Measurements from ENCODE around the gene NT5DC1.

NT5DC1 gene

DNA sequence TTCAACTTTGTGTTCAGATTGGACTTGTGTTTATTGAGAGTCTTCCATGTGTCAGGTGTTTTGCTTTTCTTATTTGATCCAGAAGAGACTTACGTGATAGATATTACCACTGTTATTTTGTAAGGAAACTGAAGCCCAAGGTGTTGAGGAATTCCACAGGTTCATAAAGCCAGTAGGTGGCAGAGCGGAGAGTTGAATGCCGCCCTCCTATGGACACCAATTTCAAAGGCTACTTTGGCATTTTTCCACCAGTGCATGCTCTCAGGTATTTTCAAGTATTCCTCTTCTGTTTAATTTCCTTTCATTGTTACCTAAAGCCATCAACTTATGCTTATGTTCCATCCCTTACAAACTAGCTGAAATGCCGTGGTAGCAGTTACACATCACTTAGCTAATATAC lies 39.3 kb downstream of the NT5DC1 start:
- no peak for TF ChIP-seq EZH2phosphoT487 (IDR thresholded peaks at IDR 0.05; ENCODE audit: borderline replicate concordance)
- TF ChIP-seq, protein P1, sequence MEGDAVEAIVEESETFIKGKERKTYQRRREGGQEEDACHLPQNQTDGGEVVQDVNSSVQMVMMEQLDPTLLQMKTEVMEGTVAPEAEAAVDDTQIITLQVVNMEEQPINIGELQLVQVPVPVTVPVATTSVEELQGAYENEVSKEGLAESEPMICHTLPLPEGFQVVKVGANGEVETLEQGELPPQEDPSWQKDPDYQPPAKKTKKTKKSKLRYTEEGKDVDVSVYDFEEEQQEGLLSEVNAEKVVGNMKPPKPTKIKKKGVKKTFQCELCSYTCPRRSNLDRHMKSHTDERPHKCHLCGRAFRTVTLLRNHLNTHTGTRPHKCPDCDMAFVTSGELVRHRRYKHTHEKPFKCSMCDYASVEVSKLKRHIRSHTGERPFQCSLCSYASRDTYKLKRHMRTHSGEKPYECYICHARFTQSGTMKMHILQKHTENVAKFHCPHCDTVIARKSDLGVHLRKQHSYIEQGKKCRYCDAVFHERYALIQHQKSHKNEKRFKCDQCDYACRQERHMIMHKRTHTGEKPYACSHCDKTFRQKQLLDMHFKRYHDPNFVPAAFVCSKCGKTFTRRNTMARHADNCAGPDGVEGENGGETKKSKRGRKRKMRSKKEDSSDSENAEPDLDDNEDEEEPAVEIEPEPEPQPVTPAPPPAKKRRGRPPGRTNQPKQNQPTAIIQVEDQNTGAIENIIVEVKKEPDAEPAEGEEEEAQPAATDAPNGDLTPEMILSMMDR (conservative IDR thresholded peaks at IDR 0.05; ENCODE audit: low read length) = peak; percentile 46
- H3K27me3 ChIP-seq (ENCODE audit: insufficient read depth, low read length, poor library complexity, severe bottlenecking) = no peaks in the 10 kb centered on the region
- H3K4me3 ChIP-seq (ENCODE audit: low read length, poor library complexity, severe bottlenecking) = no peak overlapping the region
- H4K20me1 ChIP-seq (ENCODE audit: insufficient read depth, low read length, poor library complexity, severe bottlenecking) = no peaks in the 10 kb centered on the region
- H3K9me3 ChIP-seq (ENCODE audit: insufficient read depth, low read depth, low read length) = no peaks in the 10 kb centered on the region
- no peak overlapping the region for H2AFZ ChIP-seq (ENCODE audit: low read length)
- no peaks in the 10 kb centered on the region for H3K36me3 ChIP-seq (ENCODE audit: insufficient read depth, low read length)
- H3F3A ChIP-seq (ENCODE audit: low read depth) = no peaks in the 10 kb centered on the region
- no peak overlapping the region for H3K4me2 ChIP-seq (ENCODE audit: low read depth, low read length, poor library complexity, severe bottlenecking)
- no peak overlapping the region for H3K9ac ChIP-seq (ENCODE audit: low read depth, low read length, poor library complexity, severe bottlenecking)
- no peaks in the 10 kb centered on the region for H3K79me2 ChIP-seq (ENCODE audit: insufficient read depth, low read length)
- H3K9me2 ChIP-seq (replicated peaks; ENCODE audit: low read depth, low read length) = no peaks in the 10 kb centered on the region
- H3K4me1 ChIP-seq (ENCODE audit: insufficient read depth, low read length, poor library complexity, severe bottlenecking) = no peaks in the 10 kb centered on the region

DNA sequence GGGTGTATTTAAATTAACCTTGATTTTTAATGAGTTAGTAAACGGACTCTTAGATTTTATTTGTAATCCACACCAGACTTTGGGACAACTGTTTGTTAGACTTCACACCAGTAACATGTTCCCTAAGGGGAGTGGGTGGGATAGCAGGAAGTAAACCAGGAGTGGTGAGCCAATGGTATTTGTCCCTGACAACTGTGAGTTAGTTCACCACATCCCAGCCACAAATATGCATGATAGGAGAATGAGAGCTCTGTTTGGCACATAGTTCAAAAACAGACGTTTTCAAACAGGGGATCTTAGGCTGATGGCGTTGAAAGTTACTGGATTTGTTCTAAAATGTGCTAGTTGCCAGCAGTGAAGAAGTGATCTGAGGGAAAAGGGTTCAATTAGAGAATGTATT lies 44.0 kb downstream of the NT5DC1 start:
- H2AFZ ChIP-seq (ENCODE audit: low read length) = no peak overlapping the region
- no peak for TF ChIP-seq EZH2phosphoT487 (IDR thresholded peaks at IDR 0.05; ENCODE audit: borderline replicate concordance)
- TF ChIP-seq, protein P1 (conservative IDR thresholded peaks at IDR 0.05; ENCODE audit: low read length) = no peak
- no peaks in the 10 kb centered on the region for H3K9me2 ChIP-seq (replicated peaks; ENCODE audit: low read depth, low read length)
- no peaks in the 10 kb centered on the region for H3K79me2 ChIP-seq (ENCODE audit: insufficient read depth, low read length)
- no peaks in the 10 kb centered on the region for H3K4me1 ChIP-seq (ENCODE audit: insufficient read depth, low read length, poor library complexity, severe bottlenecking)
- no peak overlapping the region for H3K4me3 ChIP-seq (ENCODE audit: low read length, poor library complexity, severe bottlenecking)
- H3K9ac ChIP-seq (ENCODE audit: low read depth, low read length, poor library complexity, severe bottlenecking) = no peak overlapping the region
- no peaks in the 10 kb centered on the region for H4K20me1 ChIP-seq (ENCODE audit: insufficient read depth, low read length, poor library complexity, severe bottlenecking)
- H3K9me3 ChIP-seq (ENCODE audit: insufficient read depth, low read depth, low read length) = no peaks in the 10 kb centered on the region
- H3F3A ChIP-seq (ENCODE audit: low read depth) = no peaks in the 10 kb centered on the region
- H3K4me2 ChIP-seq (ENCODE audit: low read depth, low read length, poor library complexity, severe bottlenecking) = no peak overlapping the region
- H3K36me3 ChIP-seq (ENCODE audit: insufficient read depth, low read length) = no peaks in the 10 kb centered on the region
- no peaks in the 10 kb centered on the region for H3K27me3 ChIP-seq (ENCODE audit: insufficient read depth, low read length, poor library complexity, severe bottlenecking)

DNA sequence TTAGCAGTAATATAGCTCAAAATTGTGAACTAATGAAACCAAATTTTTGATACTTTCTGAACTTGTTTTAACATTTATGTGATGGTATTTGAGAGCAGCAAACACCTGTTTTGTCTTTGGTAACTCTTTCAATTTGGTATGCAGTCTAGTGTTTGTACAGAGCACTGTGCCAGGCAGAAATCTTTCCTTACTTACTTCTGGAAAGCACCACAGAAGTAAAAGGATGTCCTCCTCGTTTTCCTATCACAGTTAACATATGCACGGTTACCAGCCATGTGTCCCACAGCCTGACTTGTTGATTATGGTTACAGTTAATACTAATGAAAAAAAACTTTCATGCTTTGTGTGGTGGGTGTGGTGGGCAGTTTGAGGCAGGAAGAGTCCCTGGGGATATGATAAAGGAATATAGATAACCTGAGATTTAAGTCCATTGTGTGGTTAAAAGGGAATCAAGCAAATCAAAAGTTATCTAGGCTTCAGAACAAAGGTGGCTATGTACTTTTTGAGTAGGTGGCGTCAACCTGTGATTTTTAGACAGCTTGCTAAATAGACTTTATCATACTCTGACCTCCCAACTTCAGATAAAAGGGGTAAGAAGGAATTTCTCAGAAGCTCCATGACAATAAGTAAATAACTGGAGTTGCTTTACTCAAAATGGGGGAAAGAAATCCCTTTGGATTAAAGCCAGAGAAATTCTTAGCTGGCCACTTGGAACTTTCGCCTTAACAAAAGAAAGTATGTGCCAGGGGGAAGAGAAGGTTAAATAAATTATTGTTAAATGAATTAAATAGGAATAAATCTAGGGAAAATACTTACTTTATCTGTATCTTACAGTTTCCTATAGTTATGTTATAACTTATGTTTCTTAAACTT lies 45.4 kb downstream of the NT5DC1 start:
- H3K27me3 ChIP-seq (ENCODE audit: insufficient read depth, low read length, poor library complexity, severe bottlenecking) = no peaks in the 10 kb centered on the region
- no peaks in the 10 kb centered on the region for H3F3A ChIP-seq (ENCODE audit: low read depth)
- no peaks in the 10 kb centered on the region for H4K20me1 ChIP-seq (ENCODE audit: insufficient read depth, low read length, poor library complexity, severe bottlenecking)
- H3K79me2 ChIP-seq (ENCODE audit: insufficient read depth, low read length) = no peaks in the 10 kb centered on the region
- H3K36me3 ChIP-seq (ENCODE audit: insufficient read depth, low read length) = no peaks in the 10 kb centered on the region
- no peaks in the 10 kb centered on the region for H3K9me2 ChIP-seq (replicated peaks; ENCODE audit: low read depth, low read length)
- H3K4me3 ChIP-seq (ENCODE audit: low read length, poor library complexity, severe bottlenecking) = no peak overlapping the region
- H2AFZ ChIP-seq (ENCODE audit: low read length) = no peak overlapping the region
- no peaks in the 10 kb centered on the region for H3K9me3 ChIP-seq (ENCODE audit: insufficient read depth, low read depth, low read length)
- no peak for TF ChIP-seq EZH2phosphoT487 (IDR thresholded peaks at IDR 0.05; ENCODE audit: borderline replicate concordance)
- TF ChIP-seq, protein P1 (conservative IDR thresholded peaks at IDR 0.05; ENCODE audit: low read length) = no peak
- H3K4me2 ChIP-seq (ENCODE audit: low read depth, low read length, poor library complexity, severe bottlenecking) = no peak overlapping the region
- H3K9ac ChIP-seq (ENCODE audit: low read depth, low read length, poor library complexity, severe bottlenecking) = no peak overlapping the region
- no peaks in the 10 kb centered on the region for H3K4me1 ChIP-seq (ENCODE audit: insufficient read depth, low read length, poor library complexity, severe bottlenecking)

Data from Loucy (cell line).